Stimulated activated effector memory CD8-positive, alpha-beta T cell treated with anti-CD3 and anti-CD28 coated beads, Interleukin-12 subunit alpha, Interleukin-12 subunit beta, amount 100 ng/mL, for 72 hours (primary cell): ENCODE results near the gene USH1G.
A peak's percentile ranks its signal among the peaks of the same experiment; 100 is the strongest.

ENCODE experiments used
- ATAC-seq: fragments of 150-1000 bp; cut with Tn5 transposase; 2 replicates; pipeline ENCODE4 v1.10.0; 2021
- DNase-seq, 2 donors: peaks; one replicate each; pipeline ENCODE4 v3.0.0; 2021 to 2022; ENCODE audit warnings: low spot score in 2 of 2
- H3K27ac Mint-ChIP-seq: one replicate; pipeline ENCODE4 v1.8.0; 2022; ENCODE audit warnings: mild to moderate bottlenecking, mixed read lengths
- H3K36me3 Mint-ChIP-seq: one replicate; pipeline ENCODE4 v1.8.0; 2022; ENCODE audit warnings: mild to moderate bottlenecking, mixed read lengths
- H3K4me1 Mint-ChIP-seq: one replicate; pipeline ENCODE4 v1.8.0; 2022; ENCODE audit warnings: mixed read lengths
- H3K4me3 Mint-ChIP-seq: one replicate; pipeline ENCODE4 v1.8.0; 2022; ENCODE audit warnings: mild to moderate bottlenecking, mixed read lengths
- H3K9me3 Mint-ChIP-seq: one replicate; pipeline ENCODE4 v1.8.0; 2022; ENCODE audit warnings: mixed read lengths

USH1G gene

GRCh38 chr17:74959826-74960515 is 36.9 kb upstream of the USH1G start:
- Mint-ChIP-seq H3K9me3 (no peaks in the 10 kb centered on the region), H3K36me3 (no peaks in the 10 kb centered on the region), H3K4me3 (no peak overlapping the region), H3K27ac (peak overlapping the region; percentile 18), H3K4me1 (peaks cover 9% of the 10 kb centered on the region)
- ATAC-seq (no peak), DNase-seq (no peak)

GRCh38 chr17:74957935-74958740 is 35.1 kb upstream of the USH1G start:
- Mint-ChIP-seq H3K9me3 (no peaks in the 10 kb centered on the region), H3K36me3 (no peaks in the 10 kb centered on the region), H3K27ac (no peak overlapping the region), H3K4me3 (no peak overlapping the region), H3K4me1 (peaks cover 9% of the 10 kb centered on the region)
- ATAC-seq (peak; percentile 58), DNase-seq (peak; percentile 87 to 93)

- H3K36me3 Mint-ChIP-seq, result no peaks in the 10 kb centered on the region
- no peak overlapping the region for H3K27ac Mint-ChIP-seq
- H3K4me3 Mint-ChIP-seq, result no peak overlapping the region
- DNase-seq (no peak), ATAC-seq (no peak)
- no peaks in the 10 kb centered on the region for H3K9me3 Mint-ChIP-seq
- H3K4me1 Mint-ChIP-seq, result peaks cover 4% of the 10 kb centered on the region
These were observed 33.0 kb upstream of the USH1G start for GRCh38 chr17:74956093-74956492.

GRCh38 chr17:74954665-74955421 is 31.8 kb upstream of the USH1G start:
- ATAC-seq (no peak), DNase-seq (no peak)
- no peak overlapping the region for H3K4me3 Mint-ChIP-seq

GRCh38 chr17:74954115-74954514 is 31.1 kb upstream of the USH1G start:
- peaks cover 4% of the 10 kb centered on the region for H3K4me1 Mint-ChIP-seq
- DNase-seq, result no peak
- H3K4me3 Mint-ChIP-seq, result no peak overlapping the region
- peak overlapping the region; percentile 68 for H3K27ac Mint-ChIP-seq
- H3K9me3 Mint-ChIP-seq, result no peaks in the 10 kb centered on the region
- H3K36me3 Mint-ChIP-seq, result no peaks in the 10 kb centered on the region
- ATAC-seq, result no peak

More at GRCh38 chr17:74954665-74955421, 31.8 kb upstream of the USH1G start:
- Mint-ChIP-seq H3K4me1 (peaks cover 4% of the 10 kb centered on the region), H3K27ac (peak overlapping the region; percentile 67), H3K9me3 (no peaks in the 10 kb centered on the region), H3K36me3 (no peaks in the 10 kb centered on the region)

- Mint-ChIP-seq H3K36me3 (no peaks in the 10 kb centered on the region), H3K27ac (peak overlapping the region; percentile 68), H3K4me1 (peaks cover 3% of the 10 kb centered on the region)
These were observed 30.2 kb upstream of the USH1G start for GRCh38 chr17:74953134-74953687.

GRCh38 chr17:74952431-74953133 is 29.5 kb upstream of the USH1G start:
- Mint-ChIP-seq H3K9me3 (no peaks in the 10 kb centered on the region), H3K4me3 (no peak overlapping the region), H3K27ac (no peak overlapping the region), H3K4me1 (no peaks in the 10 kb centered on the region), H3K36me3 (no peaks in the 10 kb centered on the region)
- ATAC-seq (no peak), DNase-seq (no peak)

More at GRCh38 chr17:74953134-74953687, 30.2 kb upstream of the USH1G start:
- DNase-seq, result no peak
- Mint-ChIP-seq H3K9me3 (no peaks in the 10 kb centered on the region), H3K4me3 (no peak overlapping the region)
- ATAC-seq, result no peak

- H3K4me3 Mint-ChIP-seq, result no peak overlapping the region
- no peaks in the 10 kb centered on the region for H3K36me3 Mint-ChIP-seq
- H3K4me1 Mint-ChIP-seq, result no peaks in the 10 kb centered on the region
- no peak for DNase-seq
- H3K27ac Mint-ChIP-seq, result no peak overlapping the region
- H3K9me3 Mint-ChIP-seq, result no peaks in the 10 kb centered on the region
- no peak for ATAC-seq
These were observed 28.8 kb upstream of the USH1G start for GRCh38 chr17:74951680-74952421.

GRCh38 chr17:74951065-74951464 is 28.0 kb upstream of the USH1G start:
- no peak overlapping the region for H3K4me3 Mint-ChIP-seq
- H3K4me1 Mint-ChIP-seq, result no peaks in the 10 kb centered on the region
- DNase-seq (no peak), ATAC-seq (no peak)
- H3K9me3 Mint-ChIP-seq, result no peaks in the 10 kb centered on the region
- H3K27ac Mint-ChIP-seq, result no peak overlapping the region
- no peaks in the 10 kb centered on the region for H3K36me3 Mint-ChIP-seq

GRCh38 chr17:74950207-74950606 is 27.2 kb upstream of the USH1G start:
- ATAC-seq (no peak), DNase-seq (no peak)
- Mint-ChIP-seq H3K9me3 (no peaks in the 10 kb centered on the region), H3K36me3 (no peaks in the 10 kb centered on the region), H3K4me1 (no peaks in the 10 kb centered on the region), H3K4me3 (no peak overlapping the region), H3K27ac (no peak overlapping the region)

GRCh38 chr17:74949455-74950115 is 26.5 kb upstream of the USH1G start:
- ATAC-seq, result peak; percentile 16
- Mint-ChIP-seq H3K27ac (no peak overlapping the region), H3K36me3 (no peaks in the 10 kb centered on the region), H3K4me1 (no peaks in the 10 kb centered on the region), H3K9me3 (no peaks in the 10 kb centered on the region), H3K4me3 (no peak overlapping the region)
- DNase-seq, result no peak

GRCh38 chr17:74947041-74947754 is 24.1 kb upstream of the USH1G start:
- ATAC-seq, result no peak
- Mint-ChIP-seq H3K4me3 (no peak overlapping the region), H3K36me3 (no peaks in the 10 kb centered on the region)

GRCh38 chr17:74946641-74947040 is 23.6 kb upstream of the USH1G start:
- no peaks in the 10 kb centered on the region for H3K4me1 Mint-ChIP-seq
- DNase-seq (no peak), ATAC-seq (no peak)
- no peaks in the 10 kb centered on the region for H3K36me3 Mint-ChIP-seq
- no peaks in the 10 kb centered on the region for H3K9me3 Mint-ChIP-seq
- no peak overlapping the region for H3K4me3 Mint-ChIP-seq
- no peak overlapping the region for H3K27ac Mint-ChIP-seq

More at GRCh38 chr17:74947041-74947754, 24.1 kb upstream of the USH1G start:
- H3K9me3 Mint-ChIP-seq, result no peaks in the 10 kb centered on the region
- no peaks in the 10 kb centered on the region for H3K4me1 Mint-ChIP-seq
- H3K27ac Mint-ChIP-seq, result no peak overlapping the region
- DNase-seq, result no peak
